ELR (cell line): ENCODE results near the gene UNC13C.

Experiments
- DNase-seq: peaks from one replicate; pipeline ENCODE4 v3.0.0-alpha.2; 2015; ENCODE audit warnings: low read depth

UNC13C gene

GRCh38 chr15:54644796-54645195 lies 666.6 kb downstream of the UNC13C start:
- no peak for DNase-seq

- no peak for DNase-seq
These were observed 681.4 kb downstream of the UNC13C start for GRCh38 chr15:54659646-54660045.

- DNase-seq: no peak
These were observed 682.1 kb downstream of the UNC13C start for GRCh38 chr15:54660356-54660755.

- no peak for DNase-seq
These were observed 697.0 kb downstream of the UNC13C start for GRCh38 chr15:54675241-54675640.

- no peak for DNase-seq
These were observed 703.3 kb downstream of the UNC13C start for GRCh38 chr15:54681584-54681983.
